Measurements from ENCODE around the gene MSANTD2.

GRCh38 chr11:124752471-124753102 lies 47.6 kb downstream of the MSANTD2 start:
- TF ChIP-seq POLR2A (IDR thresholded peaks at IDR 0.05), result no peak
- no peak for TF ChIP-seq CTCF (IDR thresholded peaks at IDR 0.05)

Measured in right lobe of liver (tissue), 4 donors.